H1 (cell line): ENCODE results near the gene ZBTB48. TPM values are rescaled to one million over a fixed set of nuclear protein-coding genes. Genes with fewer than 3 reads are reported as not detected.

Source experiments
- CTCF ChIA-PET: fragments of 300-600 bp; sonication (Branson Sonifier 250); formaldehyde crosslinking; loops from one replicate; lab custom pipeline; 2021; ENCODE audit not compliant: partially characterized antibody; lab: Charles Lee
- POLR2A ChIA-PET: fragments of 300-600 bp; sonication (Branson Sonifier 250); formaldehyde crosslinking; loops from one replicate; lab custom pipeline; 2021; ENCODE audit warnings: inconsistent platforms; ENCODE audit not compliant: partially characterized antibody; lab: Charles Lee
- DNase-seq, 2 experiments: peaks; one replicate each; pipeline versions ENCODE4 v3.0.0 to v3.0.0-alpha.2; 2010 to 2022; ENCODE audit warnings: low spot score in 2 of 2, low read depth in 1 of 2, mixed read lengths in 1 of 2
- FAIRE-seq: peaks from 2 replicates; lab custom pipeline; 2011; peaks lifted over from hg19 to GRCh38; lab: Jason Lieb, UNC
- H2AFZ ChIP-seq: 2 replicates; pipeline ENCODE4 v1.8.1; 2012; ENCODE audit warnings: low read length, inconsistent platforms
- H2AK5ac ChIP-seq: 2 replicates; pipeline ENCODE4 v1.6.1; 2013; ENCODE audit warnings: low read depth, low read length
- H2BK120ac ChIP-seq: replicated peaks from 2 replicates; pipeline ENCODE3; 2013; ENCODE audit warnings: low read depth, low read length, inconsistent platforms
- H2BK12ac ChIP-seq: 2 replicates; pipeline ENCODE4 v1.6.1; 2013; ENCODE audit warnings: low read depth, low read length
- H2BK15ac ChIP-seq: 2 replicates; pipeline ENCODE4 v1.6.1; 2013; ENCODE audit warnings: low read length
- H2BK20ac ChIP-seq: 2 replicates; pipeline ENCODE4 v1.6.1; 2013; ENCODE audit warnings: low read length
- H2BK5ac ChIP-seq: 2 replicates; pipeline ENCODE4 v1.6.1; 2013; ENCODE audit warnings: low read depth, low read length
- H3K14ac ChIP-seq: 2 replicates; pipeline ENCODE4 v1.6.1; 2013; ENCODE audit warnings: inconsistent platforms; ENCODE audit not compliant: insufficient read length
- H3K18ac ChIP-seq: 2 replicates; pipeline ENCODE4 v1.6.1; 2013; ENCODE audit warnings: low read length; ENCODE audit errors: extremely low read depth
- H3K23ac ChIP-seq: 2 replicates; pipeline ENCODE4 v1.6.1; 2013; ENCODE audit warnings: inconsistent platforms; ENCODE audit not compliant: insufficient read length
- H3K23me2 ChIP-seq: 2 replicates; pipeline ENCODE4 v1.6.1; 2013; ENCODE audit warnings: low read depth, low read length
- H3K27ac ChIP-seq: 2 replicates; pipeline ENCODE4 v1.6.1; 2011; ENCODE audit warnings: low read depth, low read length, inconsistent platforms
- H3K27me3 ChIP-seq, 4 experiments: replicated peaks in 1 of 4; 1 replicate in 1 of 4; 2 replicates in 3 of 4; pipeline versions ENCODE4 v1.6.1 to v1.8.1; 2011 to 2013; ENCODE audit warnings: low read length in 3 of 4, mild to moderate bottlenecking in 3 of 4, inconsistent platforms in 2 of 4, mixed read lengths in 2 of 4, moderate library complexity in 1 of 4; ENCODE audit not compliant: control insufficient read depth in 3 of 4, insufficient read depth in 3 of 4; ENCODE audit errors: extremely low read depth in 1 of 4
- H3K36me3 ChIP-seq, 4 experiments: 2 replicates each; pipeline versions ENCODE4 v1.6.1 to v1.8.1; 2011 to 2013; ENCODE audit warnings: mild to moderate bottlenecking in 4 of 4, low read length in 3 of 4, moderate library complexity in 2 of 4, control low read depth in 1 of 4, inconsistent platforms in 1 of 4; ENCODE audit not compliant: insufficient read depth in 4 of 4, control insufficient read depth in 2 of 4
- H3K4ac ChIP-seq: replicated peaks from 2 replicates; pipeline ENCODE3; 2013; ENCODE audit warnings: low read length, low read depth, mixed read lengths, inconsistent platforms; ENCODE audit not compliant: insufficient read length
- H3K4me1 ChIP-seq, 4 experiments: replicated peaks in 1 of 4; 1 replicate in 1 of 4; 2 replicates in 3 of 4; pipeline versions ENCODE4 v1.6.1 to v1.8.1; 2011 to 2013; ENCODE audit warnings: low read length in 3 of 4, inconsistent platforms in 2 of 4, mixed read lengths in 1 of 4; ENCODE audit not compliant: insufficient read depth in 4 of 4, control insufficient read depth in 3 of 4
- H3K4me2 ChIP-seq, 2 experiments: 2 replicates each; pipeline versions ENCODE4 v1.6.1 to v1.8.1; 2011 to 2013; ENCODE audit warnings: low read depth in 2 of 2, low read length in 2 of 2, control low read depth in 1 of 2, inconsistent platforms in 1 of 2, mild to moderate bottlenecking in 1 of 2; ENCODE audit not compliant: insufficient read depth in 1 of 2
- H3K4me3 ChIP-seq, 4 experiments: fragments of 200-600, 300-600 bp in 1 of 4; sonication (generic), shearing (Covaris generic), sonication (Bioruptor Twin) in 1 of 4; 2 replicates each; pipeline versions ENCODE4 v1.5.1 to v1.8.1; 2011 to 2016; ENCODE audit warnings: low read length in 4 of 4, low read depth in 3 of 4, control low read depth in 2 of 4, inconsistent platforms in 2 of 4, mild to moderate bottlenecking in 2 of 4, mixed read lengths in 1 of 4, moderate library complexity in 1 of 4; ENCODE audit not compliant: insufficient read depth in 2 of 4; ENCODE audit errors: extremely low read depth in 1 of 4
- H3K56ac ChIP-seq: replicated peaks from 2 replicates; pipeline ENCODE3; 2013; ENCODE audit warnings: low read depth, mild to moderate bottlenecking, mixed read lengths, low read length, inconsistent platforms; ENCODE audit not compliant: insufficient read length
- H3K79me1 ChIP-seq: 2 replicates; pipeline ENCODE4 v1.6.1; 2013; ENCODE audit warnings: low read depth, low read length, control low read depth
- H3K79me2 ChIP-seq, 2 experiments: 2 replicates each; pipeline versions ENCODE4 v1.6.1 to v1.8.1; 2012 to 2013; ENCODE audit warnings: low read length in 2 of 2, mild to moderate bottlenecking in 2 of 2, inconsistent platforms in 1 of 2; ENCODE audit not compliant: insufficient read depth in 2 of 2, control insufficient read depth in 1 of 2
- H3K9ac ChIP-seq, 4 experiments: replicated peaks in 1 of 4; 1 replicate in 1 of 4; 2 replicates in 3 of 4; pipeline versions ENCODE4 v1.6.1 to v1.8.1; 2011 to 2013; ENCODE audit warnings: low read depth in 3 of 4, low read length in 3 of 4, control low read depth in 2 of 4, mild to moderate bottlenecking in 2 of 4, moderate library complexity in 2 of 4, inconsistent platforms in 1 of 4; ENCODE audit errors: extremely low read depth in 1 of 4
- H3K9me3 ChIP-seq, 2 experiments: 2 replicates each; pipeline versions ENCODE4 v1.6.1 to v1.8.1; 2012 to 2013; ENCODE audit warnings: mild to moderate bottlenecking in 2 of 2, moderate library complexity in 2 of 2, control low read depth in 1 of 2, inconsistent platforms in 1 of 2, low read depth in 1 of 2, low read length in 1 of 2, mixed read lengths in 1 of 2; ENCODE audit not compliant: insufficient read depth in 2 of 2
- H4K20me1 ChIP-seq, 2 experiments: replicated peaks in 1 of 2; 2 replicates each; pipeline versions ENCODE3 to v1.8.1; 2011 to 2013; ENCODE audit warnings: inconsistent platforms in 2 of 2, low read length in 2 of 2, mild to moderate bottlenecking in 1 of 2; ENCODE audit not compliant: insufficient read depth in 2 of 2, control insufficient read depth in 1 of 2
- H4K5ac ChIP-seq: 2 replicates; pipeline ENCODE4 v1.6.1; 2013; ENCODE audit warnings: low read length, low read depth, mixed read lengths, inconsistent platforms; ENCODE audit not compliant: insufficient read length
- H4K8ac ChIP-seq: 2 replicates; pipeline ENCODE4 v1.8.0; 2013; ENCODE audit warnings: mild to moderate bottlenecking, moderate library complexity, low read length, inconsistent platforms; ENCODE audit not compliant: insufficient read depth; ENCODE audit errors: extremely low read depth
- H4K91ac ChIP-seq: replicated peaks from 2 replicates; pipeline ENCODE3; 2013; ENCODE audit warnings: low read length, mixed read lengths, inconsistent platforms; ENCODE audit not compliant: insufficient read length
- CHD1 ChIP-seq: IDR thresholded peaks from 2 replicates; pipeline ENCODE4 v1.6.1; 2012; ENCODE audit warnings: low read depth, low read length, improper control_type of control experiment
- CREB1 ChIP-seq: IDR thresholded peaks from 2 replicates; pipeline ENCODE4 v1.6.1; 2012; ENCODE audit warnings: inconsistent platforms
- CTCF ChIP-seq, 3 experiments: IDR thresholded peaks; 1 replicate in 2 of 3; 2 replicates in 1 of 3; pipeline versions ENCODE4 v1.5.1 to v1.6.1; 2011; ENCODE audit warnings: low read length in 3 of 3, mild to moderate bottlenecking in 3 of 3, inconsistent platforms in 2 of 3, low read depth in 1 of 3, moderate library complexity in 1 of 3; ENCODE audit not compliant: insufficient read depth in 1 of 3; ENCODE audit errors: control extremely low read depth in 1 of 3
- EGR1 ChIP-seq: IDR thresholded peaks from 2 replicates; pipeline ENCODE4 v1.6.1; 2011; ENCODE audit warnings: low read depth, low read length, borderline replicate concordance
- FOSL1 ChIP-seq: IDR thresholded peaks from 2 replicates; pipeline ENCODE4 v1.6.1; 2011; ENCODE audit warnings: mild to moderate bottlenecking, low read depth, low read length, moderate library complexity; ENCODE audit not compliant: insufficient read depth
- GABPA ChIP-seq: IDR thresholded peaks from 2 replicates; pipeline ENCODE4 v1.6.1; 2011; ENCODE audit warnings: mild to moderate bottlenecking, low read length, moderate library complexity, borderline replicate concordance; ENCODE audit not compliant: insufficient read depth
- HDAC2 ChIP-seq, 2 experiments: fragments of 300-600 bp in 1 of 2; sonication (generic) in 1 of 2; IDR thresholded peaks; 2 replicates each; pipeline ENCODE4 v1.6.1; 2011 to 2012; ENCODE audit warnings: low read depth in 2 of 2, low read length in 2 of 2, mild to moderate bottlenecking in 2 of 2, moderate library complexity in 2 of 2, borderline replicate concordance in 1 of 2, inconsistent platforms in 1 of 2
- HDAC6 ChIP-seq: IDR thresholded peaks from one replicate; pipeline ENCODE4 v1.7.1; 2012; ENCODE audit warnings: low read depth, mild to moderate bottlenecking, inconsistent platforms, low read length, moderate library complexity
- NRF1 ChIP-seq: IDR thresholded peaks from 2 replicates; pipeline ENCODE4 v1.6.1; 2011; ENCODE audit warnings: mild to moderate bottlenecking, low read depth, low read length, improper control_type of control experiment
- SAP30 ChIP-seq: fragments of 300-600 bp; sonication (generic); IDR thresholded peaks from 2 replicates; pipeline ENCODE4 v1.7.1; 2012; ENCODE audit warnings: low read length, moderate library complexity, mild to moderate bottlenecking, inconsistent platforms; ENCODE audit not compliant: insufficient read depth, insufficient replicate concordance
- TBP ChIP-seq: IDR thresholded peaks from 2 replicates; pipeline ENCODE4 v1.6.1; 2011; ENCODE audit warnings: low read depth, low read length, improper control_type of control experiment
- WGBS, 2 experiments: shearing (Covaris generic) in 1 of 2; methylation state at CpG; one replicate each; pipeline versions ENCODE4 v1.1.6 to v1.1.7; 2013 to 2015; ENCODE audit warnings: low lambda C conversion rate in 2 of 2, mixed read lengths in 2 of 2, inconsistent platforms in 1 of 2, low coverage in 1 of 2, missing lambda C conversion rate in 1 of 2; ENCODE audit not compliant: insufficient replicate concordance in 2 of 2, insufficient coverage in 1 of 2, insufficient read length in 1 of 2; ENCODE audit errors: extremely low coverage in 1 of 2, missing lambda C conversion rate in 1 of 2; 5-methylcytosine and 5-hydroxymethylcytosine counted together
- polyA plus RNA-seq, 7 experiments: library from polyadenylated mRNA; depleted of rRNA in 3 of 7; stranded (reverse) in 5 of 7; unstranded in 2 of 7; fragments of >200 nt in 5 of 7; fragments of 200-250 nt in 2 of 7; gene quantifications; 1 replicate in 5 of 7; 2 replicates in 1 of 7; 4 replicates in 1 of 7; pipeline versions ENCODE4 v1.2.1 to v1.2.3, GENCODE V29; 2011 to 2013; ENCODE audit warnings: missing spikeins in 2 of 7, mixed read lengths in 2 of 7
- total RNA-seq: library from RNA; stranded (reverse); fragmentation: NEBNext Ultra II Directional; extraction: Animal tissue kit (Norgen Biotek cat#: 25700); gene quantifications from 2 replicates; pipeline ENCODE4 v1.2.1, GENCODE V29; 2021

The ZBTB48 gene
- total and polyA plus RNA-seq, 2 of the 8 experiments (the other 6 are each of a cell fraction or from before 2014, with no cell fraction given), result 28.2 to 28.8 TPM

- Histone ChIP-seq H3K79me2 (peaks cover 0 to 7% of the 10 kb centered on the region in 2 experiments; a peak in 1 of 4 replicates), H3K23me2 (no peaks in the 10 kb centered on the region), H4K8ac (no peak overlapping the region), H3K14ac (no peak overlapping the region), H2BK12ac (no peak overlapping the region), H3K79me1 (0 out of 2 replicates have a peak, but pooled peaks cover 2% of the 10 kb centered on the region), H4K91ac (no peak overlapping the region), H3K4me3 (no peak overlapping the region), H3K56ac (no peak overlapping the region), H2BK15ac (no peak overlapping the region), H3K9me3 (no peaks in the 10 kb centered on the region), H3K36me3 (peaks cover 19 to 55% (median 44%) of the 10 kb centered on the region in 4 experiments), H2BK20ac (no peak overlapping the region), H3K27ac (no peak overlapping the region), H3K4ac (no peak overlapping the region), H3K18ac (no peak overlapping the region), H2BK120ac (no peak overlapping the region), H2BK5ac (no peak overlapping the region), H3K23ac (no peak overlapping the region), H3K4me2 (no peak overlapping the region), H3K9ac (no peak overlapping the region), H2AK5ac (no peak overlapping the region), H3K27me3 (no peaks in the 10 kb centered on the region), H3K4me1 (no peaks in the 10 kb centered on the region), H4K5ac (no peak overlapping the region), H4K20me1 (peaks cover 2 to 9% of the 10 kb centered on the region in 2 experiments), H2AFZ (no peak overlapping the region)
- no peak for DNase-seq
- WGBS, 2 experiments, result 86% methylated on average over 5 of the region's 5 CpGs; no CpG with 5 or more reads in 1 of the 2 experiments
- POLR2A ChIA-PET, result interaction anchor here (1.1 kb wide), 1 partner anchor 11 kb away, joined by 3 read pairs; no protein-coding TSS in a partner anchor
- CTCF ChIA-PET, result interaction anchor here (1.3 to 8.9 kb wide), 2 partner anchors 9 to 10 kb away, joined by 3 to 57 read pairs; no protein-coding TSS in a partner anchor
- no peak for FAIRE-seq
- TF ChIP-seq TBP, result no peak
- TF ChIP-seq CTCF (IDR thresholded peaks at IDR 0.05; ENCODE audit: control extremely low read depth in 1 of 3, insufficient read depth in 1 of 3, low read depth in 1 of 3, low read length in 3 of 3), result no peak
- TF ChIP-seq CHD1, result no peak
- no peak for TF ChIP-seq HDAC6
- TF ChIP-seq SAP30, result no peak
- TF ChIP-seq FOSL1, result no peak
- no peak for TF ChIP-seq NRF1
- TF ChIP-seq EGR1, result no peak
- TF ChIP-seq CREB1, result no peak
- no peak for TF ChIP-seq GABPA
- TF ChIP-seq HDAC2 (IDR thresholded peaks at IDR 0.05; ENCODE audit: borderline replicate concordance in 1 of 2, low read depth in 2 of 2, low read length in 2 of 2), result no peak
Measured at GRCh38 chr1:6531996-6532395, 47.8 kb upstream of the ZBTB48 start.
